GM23338 (cell line): ENCODE data around the gene TPST1.

ENCODE experiments used
- CTCF ChIP-seq, 2 experiments: fragments of 200-600 bp in 1 of 2; sonication (generic) in 1 of 2; conservative IDR thresholded peaks; 2 replicates each; pipeline versions ENCODE4 v1.5.1 to v1.6.1; 2016 to 2017; ENCODE audit warnings: antibody characterized with exemption in 2 of 2, low read depth in 2 of 2, mild to moderate bottlenecking in 2 of 2, moderate library complexity in 1 of 2
- EZH2 ChIP-seq: fragments of 200-600 bp; sonication (generic); IDR thresholded peaks from one replicate; pipeline ENCODE4 v1.8.0; 2017; ENCODE audit warnings: antibody characterized with exemption, mild to moderate bottlenecking, low read depth; ENCODE audit not compliant: unreplicated experiment
- POLR2AphosphoS5 ChIP-seq: IDR thresholded peaks from 2 replicates; pipeline ENCODE4 v1.6.1; 2016; ENCODE audit warnings: antibody characterized with exemption, low read depth
- REST ChIP-seq: IDR thresholded peaks from one replicate; pipeline ENCODE4 v1.6.1; 2018; ENCODE audit warnings: antibody characterized with exemption; ENCODE audit not compliant: unreplicated experiment

- TF ChIP-seq CTCF (conservative IDR thresholded peaks at IDR 0.05; ENCODE audit: low read depth in 2 of 2) (no peak), REST (no peak), POLR2AphosphoS5 (no peak), EZH2 (no peak)
Observed at GRCh38 chr7:66263936-66264335, 58.8 kb downstream of the TPST1 start.
